Smooth muscle cell of the brain vasculature (primary cell): Measurements from ENCODE around the gene NBEAL2.
"Not testable (repeated sequence)": the region's sequence is repeated elsewhere in the genome, so short reads cannot be mapped to it uniquely, and the experiment has no call there.

ENCODE experiments used
- DNase-seq: peaks from one replicate; pipeline ENCODE4 v3.0.0-alpha.2; 2012; ENCODE audit warnings: low read depth, low spot score

NBEAL2 gene

DNA sequence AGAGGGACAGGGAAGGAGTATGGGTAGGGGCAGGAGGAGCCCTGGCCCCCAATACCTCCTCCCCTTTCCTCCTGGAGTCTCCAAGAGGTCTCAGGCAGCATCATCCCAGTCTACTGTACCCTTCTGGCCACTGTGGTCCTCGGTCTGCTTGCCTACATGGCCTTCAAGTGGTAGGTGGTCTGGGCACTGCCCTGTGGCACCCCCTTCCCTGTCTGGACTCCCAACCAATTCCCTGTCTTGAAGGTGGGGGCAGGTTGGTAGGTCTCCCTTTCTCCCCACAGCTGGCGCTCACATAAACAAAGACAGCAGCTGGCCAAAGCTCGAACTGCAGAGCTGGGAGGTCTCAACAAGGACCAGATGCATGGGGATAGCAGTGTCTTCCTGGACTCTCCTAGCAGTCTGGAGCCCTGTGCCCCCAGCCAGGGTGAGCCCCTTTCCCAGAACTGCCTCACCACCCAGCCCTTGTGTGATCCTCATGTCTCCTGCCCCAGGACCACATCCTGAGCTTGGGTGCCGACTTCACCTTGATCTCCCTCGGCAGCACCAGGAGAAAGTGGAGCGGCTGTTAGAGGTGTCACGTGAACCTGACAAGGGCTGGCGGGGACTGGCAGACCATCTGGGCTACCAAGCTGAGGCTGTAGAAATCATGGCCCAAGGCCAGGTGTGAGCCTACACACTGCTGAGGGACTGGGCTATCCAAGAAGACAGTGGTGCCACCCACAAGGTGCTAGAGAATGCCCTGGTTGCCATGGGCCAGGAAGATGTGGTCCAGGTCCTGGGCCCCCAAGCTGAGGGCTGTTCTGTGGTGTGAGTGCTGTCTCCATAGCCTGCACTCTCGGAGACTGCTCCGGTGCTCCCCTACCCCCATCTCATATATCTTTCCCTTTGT, 33.1 kb downstream of the NBEAL2 start:
- no peak for DNase-seq

DNA sequence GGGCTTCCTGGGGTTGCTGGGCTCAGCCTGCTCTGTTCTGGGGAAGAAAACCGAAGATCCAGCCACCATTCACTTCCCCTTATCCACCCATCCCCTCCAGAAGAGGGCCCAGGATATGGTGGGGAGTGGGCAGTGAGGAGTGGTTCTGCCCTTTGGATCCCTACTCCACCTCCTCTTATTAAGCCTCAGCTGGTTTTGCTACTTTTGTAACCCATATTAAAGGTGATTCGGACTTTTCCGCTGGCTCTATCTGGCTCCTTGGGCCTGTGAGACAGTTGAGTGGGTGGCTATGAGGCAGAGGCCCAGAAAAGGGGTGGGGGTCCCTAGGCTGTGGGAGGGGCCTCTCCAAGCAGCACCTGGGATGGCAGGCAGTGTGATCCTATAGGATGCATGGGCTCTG, 33.8 kb downstream of the NBEAL2 start:
- DNase-seq = no peak

DNA sequence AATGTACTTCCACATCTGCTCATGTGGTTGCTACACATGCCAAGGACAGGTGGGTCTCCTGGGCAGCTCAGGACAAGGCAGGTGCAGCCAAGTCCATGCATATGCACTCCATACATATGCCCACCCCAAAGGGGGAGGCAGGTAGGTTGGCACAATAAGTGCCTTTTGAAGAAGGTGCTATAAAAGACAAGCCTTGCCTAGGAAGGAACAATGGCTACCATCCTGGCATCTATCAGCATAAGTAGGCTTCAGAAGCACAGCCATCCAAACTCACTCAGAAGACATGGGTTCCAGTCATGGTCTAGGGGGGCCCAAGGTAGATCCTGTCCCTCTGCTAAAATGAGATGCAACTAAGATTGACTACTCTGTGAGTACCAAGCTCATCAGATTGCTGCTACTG, 34.6 kb downstream of the NBEAL2 start:
- DNase-seq = no peak

DNA sequence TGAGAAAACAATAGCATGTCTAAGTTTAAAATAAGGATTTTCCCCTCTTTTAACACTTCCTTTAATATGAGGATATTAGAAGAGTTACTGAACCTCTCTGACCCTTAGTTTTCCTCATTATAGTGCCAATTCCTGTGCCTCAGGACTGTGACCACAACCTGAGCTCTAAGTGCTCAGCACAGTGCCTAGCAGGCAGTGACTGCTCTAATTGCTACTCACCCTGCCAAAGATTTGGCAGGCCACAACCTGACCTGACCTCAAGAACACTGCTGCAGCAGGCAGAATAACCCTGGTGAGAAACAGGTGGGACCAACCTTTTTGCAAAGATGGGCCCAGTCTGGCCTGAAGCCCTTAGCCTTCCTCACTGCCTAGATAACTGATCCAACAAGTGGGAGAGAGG, 35.7 kb downstream of the NBEAL2 start:
- no peak for DNase-seq

DNA sequence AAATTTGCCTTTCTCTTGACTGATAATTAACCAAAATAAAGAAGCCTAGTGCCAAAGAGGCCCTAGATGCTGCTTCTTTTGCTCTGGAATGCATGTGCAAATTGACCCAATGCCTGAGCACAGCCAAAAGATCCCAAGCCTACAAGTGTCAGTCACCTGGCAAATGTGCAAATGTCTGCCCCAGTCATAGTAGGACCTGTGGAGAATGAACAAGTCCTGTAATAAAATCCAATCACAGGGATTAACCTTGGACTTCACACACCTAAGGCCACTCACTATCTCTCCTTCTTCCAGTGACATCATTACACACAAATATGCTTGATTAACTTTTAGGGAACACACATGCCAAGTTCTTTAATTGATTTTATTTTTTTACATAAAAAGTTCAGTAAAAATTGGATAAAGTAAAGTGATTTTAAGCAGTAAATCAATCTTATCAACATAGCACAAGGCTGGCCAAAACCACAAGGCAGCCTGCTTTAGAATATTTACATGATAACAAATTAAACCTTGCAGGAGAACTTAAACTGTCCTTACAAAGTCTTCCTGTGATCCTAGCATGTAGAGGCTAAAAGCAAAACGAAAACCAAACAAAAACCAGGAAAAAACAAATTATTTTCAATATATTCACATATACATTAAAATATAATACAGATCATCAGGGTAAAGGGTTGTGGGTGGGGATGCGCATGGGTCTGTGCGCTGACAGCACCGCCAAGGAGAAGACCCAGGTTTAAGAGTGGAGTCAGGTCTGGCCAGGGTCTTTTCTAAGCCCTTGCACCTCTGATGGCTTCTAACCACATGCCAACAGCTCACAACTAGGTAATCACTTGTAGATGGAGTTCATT, 36.8 kb downstream of the NBEAL2 start:
- no peak for DNase-seq

DNA sequence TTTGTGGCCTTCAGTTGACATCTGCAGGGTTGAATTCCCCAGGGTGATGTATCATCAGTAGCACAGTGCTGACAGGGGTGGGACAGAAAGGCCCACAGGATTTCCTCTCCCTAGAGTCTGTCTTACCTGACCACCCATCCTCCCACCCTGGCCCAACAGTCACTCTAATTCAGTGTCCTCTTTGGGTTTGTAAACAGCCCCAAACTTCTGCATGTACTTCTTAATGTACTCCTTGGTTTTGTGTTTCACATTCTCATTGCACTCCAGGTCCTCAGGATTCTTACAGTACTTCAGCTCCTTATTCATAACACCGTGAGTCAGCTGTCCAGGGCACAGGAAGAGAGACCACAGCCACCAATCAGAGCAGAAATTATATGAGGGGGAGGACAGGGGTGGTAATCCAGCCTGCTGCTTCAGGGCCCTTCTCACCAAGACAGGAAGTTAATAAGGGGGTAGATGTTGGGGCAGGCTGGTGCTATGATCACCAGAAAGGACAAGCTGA, 37.5 kb downstream of the NBEAL2 start:
- no peak for DNase-seq

DNA sequence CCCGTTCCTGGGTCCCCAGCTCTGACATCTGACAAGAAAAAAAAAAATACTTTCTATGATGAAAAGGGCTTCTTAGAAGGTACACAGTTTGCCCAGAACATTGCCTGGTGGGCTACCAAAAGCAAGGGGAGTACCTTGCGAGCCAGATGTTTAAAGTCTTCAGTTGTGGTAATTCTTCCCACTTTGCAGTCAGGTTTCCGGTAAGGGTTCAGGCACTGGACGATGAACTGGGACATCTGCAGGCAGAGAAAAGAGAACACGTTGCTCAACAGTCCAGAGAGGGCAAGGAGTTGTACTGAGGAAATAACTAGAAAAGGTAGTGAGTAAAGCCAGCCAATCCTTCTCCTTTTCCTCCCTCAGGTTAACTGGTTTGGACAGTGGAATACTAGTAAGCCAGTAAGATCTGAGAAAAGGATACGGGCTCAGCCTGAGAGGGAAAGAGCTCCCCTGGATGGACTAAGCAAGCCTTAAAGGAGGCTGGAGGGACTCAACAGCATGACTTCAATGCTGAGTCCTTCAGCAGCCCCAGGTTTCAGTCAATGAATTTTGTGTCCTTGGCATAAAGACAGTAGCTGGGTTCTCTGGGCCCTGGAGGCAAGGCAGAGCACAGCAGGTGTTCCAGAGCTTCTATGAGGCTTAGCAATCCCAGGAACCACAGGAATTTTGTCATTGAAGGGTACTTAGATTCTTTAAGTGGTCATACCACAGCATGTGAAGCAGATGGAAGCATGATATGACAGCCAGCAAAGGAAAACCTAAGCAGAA, 38.2 kb downstream of the NBEAL2 start:
- no peak for DNase-seq

DNA sequence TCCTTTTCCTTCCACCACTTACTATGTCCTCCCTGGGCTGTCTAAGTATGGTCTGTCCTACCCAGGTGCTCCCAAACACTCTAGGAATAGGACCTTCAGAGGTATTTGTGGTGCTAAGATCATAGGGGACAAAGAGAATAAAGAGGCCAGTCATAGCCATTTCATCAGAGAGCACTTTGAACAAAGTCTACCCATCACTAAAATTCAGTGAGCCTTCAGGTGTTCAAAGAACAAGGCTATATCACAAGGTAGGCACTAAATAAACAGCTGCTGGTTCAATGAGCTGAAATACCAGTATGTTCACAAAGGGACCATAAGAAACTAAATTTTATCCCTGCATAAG, 38.8 kb downstream of the NBEAL2 start:
- no peak for DNase-seq

DNA sequence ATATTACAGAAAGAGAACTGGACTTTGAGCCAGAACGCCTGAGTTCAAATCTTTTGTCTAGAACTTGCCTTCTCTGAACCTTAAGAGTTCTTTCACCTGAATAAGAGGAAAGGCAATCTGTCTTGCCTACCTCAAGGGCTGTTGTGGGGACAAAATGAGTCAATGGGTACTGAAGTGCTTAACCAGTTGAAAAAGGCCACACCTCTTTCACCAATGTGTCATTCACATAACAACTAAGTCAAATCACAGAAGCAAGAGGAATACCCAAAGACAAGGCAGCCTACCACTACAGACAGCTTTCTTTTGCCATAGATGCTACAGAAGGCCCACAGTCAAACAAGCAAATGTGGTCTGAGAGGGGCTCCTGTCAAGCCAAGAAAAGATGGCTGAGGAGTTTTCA, 39.7 kb downstream of the NBEAL2 start:
- DNase-seq = no peak

DNA sequence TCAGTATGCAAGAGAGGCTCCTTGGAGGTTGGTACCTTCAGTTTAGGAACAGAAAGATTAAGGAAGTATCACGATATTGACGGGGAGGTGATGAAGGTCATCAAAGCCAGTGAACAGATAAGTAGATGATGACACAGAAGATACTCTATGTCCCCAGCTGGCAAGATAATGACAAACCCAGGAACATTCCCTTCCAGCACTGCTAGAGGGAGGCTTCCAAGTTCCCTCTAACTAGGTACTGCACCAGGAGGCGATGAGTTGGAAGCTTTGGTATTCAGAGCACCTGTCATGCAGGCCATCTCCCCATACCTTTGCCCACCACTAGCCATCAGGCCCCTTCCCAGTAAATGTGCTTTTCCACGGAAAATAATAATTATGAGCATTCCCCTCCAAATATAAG, 40.8 kb downstream of the NBEAL2 start:
- no peak for DNase-seq

DNA sequence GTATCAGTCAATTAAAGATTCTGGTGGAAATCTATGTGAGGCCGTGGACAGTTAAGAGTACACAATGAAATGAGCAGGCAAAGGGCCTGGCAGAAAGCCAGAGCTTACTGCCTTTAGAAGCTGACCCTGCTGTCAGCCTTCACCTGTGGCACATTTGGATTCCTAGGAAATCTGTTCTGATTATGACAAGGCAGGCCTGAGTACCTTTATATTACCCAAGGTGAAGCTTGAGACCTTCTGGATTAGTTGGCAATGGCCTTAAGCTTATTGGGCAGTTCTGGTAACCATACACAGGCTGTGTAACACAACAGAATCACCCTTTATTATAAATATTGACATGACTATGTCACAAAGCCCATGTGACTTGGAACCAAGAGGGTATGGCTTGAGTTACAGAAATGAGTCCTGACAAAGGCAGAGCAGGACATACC, 43.2 kb downstream of the NBEAL2 start:
- DNase-seq = no peak

DNA sequence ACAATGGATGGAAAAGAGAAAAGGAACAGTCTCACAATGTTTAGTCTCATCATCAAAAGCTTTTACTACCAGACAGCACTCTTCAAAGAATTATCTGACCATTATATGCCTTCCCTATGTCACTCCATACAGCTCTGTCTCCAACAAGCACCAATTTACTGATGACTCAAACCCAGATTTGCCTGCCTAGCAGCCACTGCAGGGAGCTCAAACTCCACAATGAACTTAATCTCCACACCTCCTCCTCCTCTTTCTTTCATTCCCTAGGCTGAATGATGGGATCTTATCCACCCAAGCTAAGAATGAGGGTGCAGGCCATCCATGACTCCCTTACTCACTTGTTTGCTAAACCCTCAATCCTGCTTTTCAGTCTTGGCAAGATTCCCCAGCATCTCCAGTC, 45.5 kb downstream of the NBEAL2 start:
- DNase-seq = no peak

DNA sequence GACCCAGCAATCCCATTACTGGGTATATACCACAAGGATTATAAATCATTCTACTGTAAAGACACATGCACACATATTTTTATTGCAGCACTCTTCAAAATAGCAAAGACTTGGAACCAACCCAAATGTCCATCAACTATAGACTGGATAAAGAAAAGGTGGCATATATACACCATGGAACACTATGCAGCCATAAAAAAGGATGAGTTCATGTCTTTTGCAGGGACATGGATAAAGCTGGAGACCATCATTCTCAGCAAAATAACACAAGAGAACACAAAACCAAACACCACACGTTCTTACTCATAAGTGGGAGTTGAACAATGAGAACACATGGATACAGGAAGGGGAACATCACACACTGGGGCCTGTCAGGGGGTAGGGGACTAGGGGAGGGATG, 47.0 kb downstream of the NBEAL2 start:
- DNase-seq = not testable (repeated sequence)

DNA sequence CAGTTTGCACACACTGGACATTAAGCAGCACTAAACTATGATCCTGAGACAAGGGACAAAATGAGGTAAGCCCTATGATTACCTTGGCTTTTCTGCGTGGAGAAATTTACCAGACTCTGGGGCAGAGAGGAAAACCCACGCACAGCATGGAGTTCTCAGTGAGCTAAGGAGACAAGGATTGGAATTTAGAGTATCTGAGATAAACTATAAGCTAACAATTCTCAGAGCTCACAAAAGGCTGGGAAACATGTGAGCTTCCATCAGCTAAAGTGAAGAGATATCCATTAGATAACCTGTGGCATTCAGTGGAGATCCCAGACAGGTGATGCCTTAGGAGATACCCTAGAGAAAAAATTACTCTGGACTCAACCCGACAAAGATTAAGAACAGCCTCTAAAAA, 48.7 kb downstream of the NBEAL2 start:
- DNase-seq = no peak

DNA sequence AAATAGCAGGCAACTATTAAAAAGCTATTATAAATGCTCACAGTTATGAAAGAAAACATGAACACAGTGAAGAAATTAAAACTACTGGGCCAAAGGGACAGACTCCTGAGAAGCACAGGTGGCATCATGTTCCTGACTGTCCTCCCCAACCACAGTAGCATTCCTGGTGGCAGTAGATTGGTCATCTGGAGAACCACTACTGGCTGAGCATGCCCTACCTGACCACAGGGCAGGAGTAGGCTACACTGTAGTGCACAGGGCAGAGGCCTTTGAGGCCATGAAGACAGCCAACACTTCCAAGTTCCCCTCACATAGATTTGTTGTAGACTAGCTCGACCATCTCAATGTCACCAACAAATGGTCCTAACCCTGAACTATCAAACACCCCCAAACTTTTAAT, 49.2 kb downstream of the NBEAL2 start:
- DNase-seq = no peak

DNA sequence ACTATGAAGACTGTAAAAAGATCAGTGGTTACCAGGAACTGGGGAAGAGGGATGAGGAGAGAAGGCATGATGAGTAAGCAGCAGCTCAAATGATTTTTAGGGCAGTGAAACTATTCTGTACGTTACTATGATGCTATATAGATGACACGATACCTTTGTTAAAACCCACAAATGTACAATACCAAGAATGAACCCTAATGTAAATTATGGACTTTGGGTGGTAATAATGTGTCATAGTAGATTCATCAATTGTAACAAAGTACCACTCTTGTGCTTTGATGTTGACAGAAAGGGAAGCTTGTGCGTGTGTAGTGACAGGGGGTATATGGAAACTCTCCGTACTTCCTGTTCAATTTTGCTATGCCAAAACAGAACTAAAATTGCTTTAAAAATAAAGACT, 51.6 kb downstream of the NBEAL2 start:
- not testable (repeated sequence) for DNase-seq

DNA sequence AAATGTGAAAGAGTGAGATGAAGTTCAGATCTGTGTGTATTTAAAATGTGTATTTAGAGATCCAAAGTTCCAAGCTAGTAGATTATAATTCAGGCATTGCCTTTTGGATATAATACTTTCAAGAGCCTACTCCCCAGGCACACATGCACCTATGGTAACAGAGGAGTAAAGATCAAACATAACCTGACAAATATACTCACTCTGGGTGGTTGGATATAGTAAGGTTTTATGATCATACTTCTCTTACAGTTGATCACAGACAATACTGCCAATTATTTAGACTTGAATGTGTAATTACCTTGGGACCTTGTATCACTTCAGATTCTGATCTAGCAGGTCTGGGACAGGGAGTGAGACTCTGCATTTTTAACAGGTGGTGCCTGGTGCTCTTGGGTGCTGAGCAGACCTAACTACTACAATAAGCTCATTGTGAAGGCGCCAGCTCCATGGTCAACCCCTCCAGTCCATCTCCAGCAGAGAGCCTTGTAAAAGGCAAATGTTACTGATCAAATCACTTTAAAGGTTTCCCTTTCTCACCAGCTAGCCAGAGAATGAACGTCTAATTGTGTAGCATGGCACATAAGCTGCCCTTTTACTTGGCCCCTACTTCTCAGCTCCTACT, 55.5 kb downstream of the NBEAL2 start:
- no peak for DNase-seq

DNA sequence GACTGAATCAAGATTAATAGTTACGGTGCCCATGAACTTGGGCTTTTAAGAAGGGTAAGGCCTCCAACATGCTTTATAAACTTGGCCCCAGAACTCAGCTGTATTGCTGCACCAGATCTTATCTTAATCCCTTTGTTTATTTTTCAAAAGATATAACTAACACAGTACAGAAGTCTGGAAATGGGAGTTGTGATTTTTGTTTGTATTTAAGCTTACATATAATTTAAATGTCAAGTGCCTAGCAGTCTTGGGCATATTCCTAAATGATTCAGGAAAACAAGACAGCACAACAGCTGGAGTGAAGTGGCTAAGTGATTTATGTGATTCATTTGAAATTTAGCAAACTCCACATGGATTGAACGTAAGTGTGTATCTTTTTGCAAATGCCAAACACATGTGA, 56.2 kb downstream of the NBEAL2 start:
- DNase-seq = no peak

DNA sequence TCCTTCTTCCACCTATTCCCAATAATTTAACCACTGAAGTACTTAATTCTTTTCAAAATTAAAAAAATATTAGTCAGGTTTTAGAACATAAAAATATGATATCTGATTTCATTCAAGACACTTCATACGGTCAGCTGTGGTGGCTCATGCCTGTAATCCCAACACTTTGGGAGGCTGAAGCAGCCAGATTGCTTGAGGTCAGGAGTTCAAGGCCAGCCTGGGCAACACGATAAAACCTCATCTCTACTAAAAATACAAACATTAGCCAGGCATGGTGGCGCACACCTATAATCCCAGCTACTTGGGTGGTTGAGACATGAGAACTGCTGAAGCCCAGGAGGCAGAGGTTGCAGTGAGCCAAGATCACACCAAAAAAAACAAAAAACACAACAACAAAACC, 56.7 kb downstream of the NBEAL2 start:
- no peak for DNase-seq

DNA sequence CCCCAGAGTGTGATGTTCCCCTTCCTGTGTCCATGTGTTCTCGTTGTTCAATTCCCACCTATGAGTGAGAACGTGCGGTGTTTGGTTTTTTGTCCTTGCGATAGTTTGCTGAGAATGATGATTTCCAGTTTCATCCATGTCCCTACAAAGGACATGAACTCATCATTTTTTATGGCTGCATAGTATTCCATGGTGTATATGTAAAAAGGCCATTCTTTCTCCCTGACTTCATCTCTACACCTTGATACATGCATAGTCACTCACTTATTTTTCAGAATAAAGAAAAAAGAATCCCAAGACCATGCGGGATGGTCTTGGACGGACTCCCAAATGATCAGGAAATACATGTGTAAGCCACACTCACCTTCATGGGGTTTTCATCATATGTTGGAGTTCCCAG, 57.8 kb downstream of the NBEAL2 start:
- not testable (repeated sequence) for DNase-seq

DNA sequence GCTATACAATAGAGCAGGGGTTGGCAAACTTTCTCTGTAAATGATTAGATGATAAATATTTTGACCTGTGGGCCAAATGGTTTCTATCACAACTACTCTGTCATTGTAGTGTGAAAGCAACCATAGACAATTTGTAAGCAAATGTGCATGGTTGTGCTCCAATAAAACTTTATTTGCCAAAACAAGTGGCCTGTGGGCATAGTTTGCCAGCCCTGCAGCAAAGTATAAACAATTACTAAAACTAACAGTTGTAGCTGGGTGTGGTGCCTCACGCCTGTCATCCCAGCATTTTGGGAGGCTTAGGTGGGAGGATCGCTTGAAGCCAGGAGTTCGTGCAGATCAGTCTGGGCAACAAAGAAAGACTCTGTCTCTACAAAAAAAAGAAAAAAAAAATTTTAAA, 61.6 kb downstream of the NBEAL2 start:
- no peak for DNase-seq
